ENCODE data around the gene CDSN.

GRCh38 chr6:31149827-31150447 is 29.7 kb upstream of the CDSN start:
- TF ChIP-seq CTCF (optimal IDR thresholded peaks at IDR 0.05 in 1 of 3, IDR thresholded peaks at IDR 0.05 in 1 of 3, conservative IDR thresholded peaks at IDR 0.05 in 1 of 3; ENCODE audit: extremely low read depth in 1 of 3, insufficient read depth in 2 of 3, low read length in 3 of 3) (no peak), EZH2 (IDR thresholded peaks at IDR 0.05; ENCODE audit: low read length) (no peak)
